ENCODE data around the gene KCTD1.
"Not testable (repeated sequence)": the region's sequence is repeated elsewhere in the genome, so short reads cannot be mapped to it uniquely, and the experiment has no call there.

The KCTD1 gene

DNA sequence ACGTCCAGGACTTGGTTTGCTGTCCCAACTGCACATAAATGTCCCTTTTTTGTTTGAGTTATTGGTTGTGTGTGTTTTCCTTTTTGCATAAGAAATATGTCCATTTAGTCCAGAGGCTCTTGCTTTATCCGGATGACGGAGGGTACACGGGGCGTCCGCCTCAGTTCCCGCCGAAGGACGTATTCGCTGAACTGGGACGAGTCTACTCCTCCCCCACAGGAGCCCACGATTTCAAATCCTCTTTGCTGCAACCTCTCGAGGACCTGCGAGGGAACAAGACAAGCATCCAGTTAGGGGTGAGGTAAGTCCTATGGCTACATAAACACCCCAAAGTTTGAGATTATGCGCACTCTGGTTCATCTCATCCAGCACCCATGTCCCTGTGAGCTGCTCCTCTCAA lies 92.7 kb downstream of the KCTD1 start:
- no peak for DNase-seq

DNA sequence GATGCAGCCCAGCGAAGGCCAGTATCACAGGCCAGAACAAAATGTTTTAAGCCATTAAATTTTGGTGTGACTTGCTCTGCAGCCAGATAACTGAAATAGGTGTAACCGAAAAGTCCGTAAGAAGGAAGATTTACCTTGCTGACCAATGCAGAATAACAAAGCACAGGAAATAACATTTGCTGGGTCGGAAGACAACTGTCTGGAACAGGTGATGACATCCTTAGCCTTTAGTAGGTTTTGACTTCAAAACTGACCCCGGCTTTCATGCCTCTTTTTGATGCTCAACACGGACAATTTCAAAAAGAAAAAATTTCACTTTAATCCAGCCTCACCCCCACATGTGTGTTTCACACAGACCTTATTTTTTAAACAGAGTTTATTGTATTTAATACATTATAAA lies 93.7 kb downstream of the KCTD1 start:
- DNase-seq = no peak

DNA sequence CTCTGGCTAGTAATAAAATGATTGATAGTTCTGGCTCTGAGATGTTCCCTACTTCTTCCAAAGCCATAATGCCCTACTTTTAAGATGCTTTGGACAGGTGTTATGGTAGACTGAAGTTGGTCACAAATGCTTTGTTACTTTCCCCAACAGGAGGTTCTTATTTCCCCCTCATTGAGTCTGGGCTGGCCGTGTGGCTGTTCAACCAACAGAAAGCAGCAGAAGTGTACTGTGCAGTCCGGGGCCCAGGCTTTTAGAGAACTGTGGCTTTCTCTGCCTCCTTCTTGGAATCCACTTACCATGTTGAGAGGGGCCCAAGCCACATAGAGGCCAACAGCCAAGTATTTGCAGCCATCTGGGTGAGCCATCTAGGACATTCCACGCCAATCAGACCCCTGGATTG lies 94.2 kb downstream of the KCTD1 start:
- no peak for DNase-seq

DNA sequence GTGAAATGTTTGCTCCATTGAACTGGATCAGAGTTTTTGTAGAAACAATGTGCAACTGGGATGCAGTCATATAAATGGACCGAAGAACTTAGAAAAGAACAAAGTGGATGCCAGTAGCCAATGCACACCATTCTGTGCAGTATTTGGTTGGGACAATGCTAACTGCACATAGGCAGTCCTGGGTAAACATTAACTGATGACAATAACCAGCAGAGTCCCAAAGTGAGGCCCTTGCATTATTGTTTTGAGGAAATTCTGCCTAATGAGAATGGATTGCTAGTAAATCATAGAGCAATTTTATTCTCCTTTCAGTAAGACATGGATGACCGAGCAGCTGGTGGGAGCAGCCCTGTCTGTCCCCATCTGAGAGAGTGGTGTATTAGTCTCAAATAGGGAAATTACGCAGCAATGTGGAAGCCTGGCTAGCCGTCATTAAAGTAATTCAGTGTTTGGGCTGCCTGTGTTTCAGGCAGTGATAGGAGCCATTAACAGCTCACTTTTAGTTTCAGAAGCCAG lies 94.9 kb downstream of the KCTD1 start:
- DNase-seq = no peak

DNA sequence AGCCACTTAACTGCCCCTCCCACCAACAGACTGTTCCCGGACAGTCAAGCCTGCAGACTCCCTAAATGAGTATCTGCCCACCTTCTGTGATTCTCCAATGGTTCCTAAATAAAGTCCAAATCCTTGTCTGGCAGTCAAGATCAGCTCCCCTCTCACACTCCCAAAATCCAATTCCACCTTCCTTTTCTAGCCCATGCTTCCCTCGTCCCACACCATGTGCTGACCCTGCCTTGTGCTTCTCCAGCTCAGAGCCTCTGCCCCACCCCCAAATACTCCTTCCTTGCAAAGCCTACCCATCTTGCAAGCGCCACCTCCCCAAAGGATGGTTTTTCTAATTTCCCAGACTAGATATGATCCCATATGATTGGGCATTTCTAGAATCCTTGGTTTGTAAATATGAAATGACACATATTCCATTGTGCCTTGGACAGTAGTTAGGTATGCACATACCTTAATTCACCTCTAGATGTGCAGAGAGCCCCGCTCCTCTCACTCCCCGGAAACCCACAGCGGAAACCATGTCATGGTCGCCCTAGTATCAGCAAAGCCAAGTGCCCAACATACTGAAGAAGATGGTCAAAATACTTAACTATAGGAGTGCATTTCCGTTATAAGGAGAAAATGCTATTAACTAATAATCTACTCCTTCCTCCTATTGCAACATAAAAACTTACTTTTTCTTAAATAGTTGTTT lies 97.2 kb downstream of the KCTD1 start:
- no peak for DNase-seq

DNA sequence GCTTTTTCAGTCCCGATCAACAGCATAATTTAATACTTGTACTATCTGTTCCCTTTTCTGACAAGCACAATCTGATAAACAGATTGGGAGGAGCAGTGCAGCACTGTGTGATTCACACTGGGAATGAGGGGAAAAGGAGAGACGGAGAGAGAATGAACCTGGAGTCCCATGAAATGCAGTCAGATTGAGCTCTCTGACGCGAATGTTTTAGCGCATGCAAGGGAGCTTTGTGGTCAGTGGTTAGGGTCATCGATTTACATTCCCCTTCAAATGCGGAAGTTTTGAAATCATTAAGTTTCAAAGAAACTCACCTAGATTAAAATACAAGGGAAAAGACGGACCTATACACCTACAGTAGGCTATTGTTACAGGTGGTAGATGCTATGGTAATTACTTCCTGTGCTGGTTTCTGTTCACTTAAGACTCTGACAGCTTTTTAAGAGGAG lies 99.6 kb downstream of the KCTD1 start:
- no peak for DNase-seq

DNA sequence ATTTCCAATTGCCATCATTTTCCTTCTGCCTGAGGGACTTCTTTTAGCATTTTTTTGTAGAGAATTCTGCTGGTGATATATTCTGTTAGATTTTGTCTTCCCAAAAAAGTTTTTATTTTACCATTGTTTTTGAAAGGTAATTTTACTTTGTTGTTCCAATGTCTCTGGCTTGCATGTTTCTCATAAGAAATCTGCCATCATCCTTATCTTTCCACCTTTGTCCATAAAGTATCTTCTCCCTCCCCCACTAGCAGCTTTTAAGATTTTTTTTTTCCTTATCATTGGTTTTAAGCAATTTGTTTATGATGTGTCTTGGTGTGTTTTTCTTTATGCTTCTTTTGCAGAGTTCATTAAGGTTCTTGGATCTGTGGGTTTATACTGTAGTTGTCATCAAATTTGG lies 104.5 kb downstream of the KCTD1 start:
- no peak for DNase-seq

DNA sequence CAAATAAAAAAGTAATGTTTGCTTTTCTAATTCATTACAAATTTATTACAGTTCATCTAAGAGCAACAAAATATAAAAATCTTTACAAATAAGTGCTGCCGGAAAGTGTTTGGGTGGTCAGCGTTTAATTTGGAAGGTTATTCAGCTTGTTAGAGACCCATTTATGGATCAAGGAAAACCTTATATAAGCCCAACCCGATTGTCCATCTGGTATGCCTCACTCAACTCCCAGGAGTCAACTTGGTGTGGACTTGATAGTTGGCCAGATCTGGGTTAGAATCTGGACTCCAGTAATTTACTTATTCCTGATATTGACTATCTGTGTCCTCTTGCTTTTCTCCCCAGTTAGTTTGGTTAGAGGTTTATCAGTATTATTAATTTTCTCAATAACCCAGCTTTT lies 106.2 kb downstream of the KCTD1 start:
- no peak for DNase-seq

DNA sequence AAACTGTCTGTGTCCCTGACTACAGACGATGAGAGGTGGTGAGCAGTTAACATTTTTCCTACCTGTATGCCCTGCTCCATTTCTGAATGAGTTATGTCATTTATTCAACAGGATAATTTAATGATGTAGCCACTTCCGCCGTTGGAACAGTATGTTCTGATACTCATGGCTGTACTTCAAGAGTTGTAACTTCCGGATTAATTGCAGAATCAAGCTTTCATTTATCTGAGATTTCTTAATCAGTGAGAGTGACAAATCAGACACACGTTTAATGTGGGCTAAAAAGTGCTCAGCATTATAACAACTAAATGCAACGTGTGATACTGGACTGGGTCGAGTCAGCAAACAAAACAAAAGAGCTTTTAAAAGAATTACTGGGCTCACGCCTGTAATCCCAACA lies 107.7 kb downstream of the KCTD1 start:
- DNase-seq = no peak

DNA sequence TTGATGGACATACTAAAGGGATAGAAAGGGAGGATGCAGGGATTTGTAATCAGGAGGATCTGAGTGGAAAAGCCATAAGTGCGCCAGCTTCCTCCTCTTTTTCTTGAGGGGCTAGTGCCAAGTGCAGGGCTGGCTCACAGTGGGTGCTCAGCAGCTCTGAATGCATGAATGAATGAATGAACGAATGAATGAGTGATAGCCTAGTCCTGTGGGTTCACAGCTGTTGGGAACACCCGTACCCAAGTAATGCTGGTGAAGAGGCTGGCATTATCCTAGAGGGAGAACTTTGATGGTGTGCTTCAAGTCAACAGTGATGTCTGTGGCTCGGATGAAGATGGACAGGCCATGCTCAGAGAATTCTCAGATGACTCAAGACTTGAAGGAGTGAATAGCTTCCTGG lies 108.8 kb downstream of the KCTD1 start:
- no peak for DNase-seq

DNA sequence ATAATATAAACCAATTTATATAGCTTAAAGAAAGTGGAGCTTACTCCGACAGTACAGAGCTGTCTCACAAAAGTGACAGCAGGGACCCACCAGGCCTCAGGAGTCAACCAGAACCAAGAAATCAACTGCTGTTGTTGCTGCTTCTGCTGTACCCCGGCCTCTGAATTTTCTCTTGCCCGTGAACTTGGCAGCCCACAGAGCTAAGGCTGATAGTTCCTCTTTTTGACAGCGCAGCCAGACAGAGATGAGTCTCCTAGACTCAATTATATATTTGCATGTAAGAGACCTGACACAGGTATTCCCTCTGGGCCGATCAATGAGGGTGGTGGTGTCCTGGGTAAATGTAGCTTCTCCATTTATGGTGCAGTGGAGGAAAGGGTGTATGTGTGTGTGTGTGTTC lies 109.4 kb downstream of the KCTD1 start:
- no peak for DNase-seq

DNA sequence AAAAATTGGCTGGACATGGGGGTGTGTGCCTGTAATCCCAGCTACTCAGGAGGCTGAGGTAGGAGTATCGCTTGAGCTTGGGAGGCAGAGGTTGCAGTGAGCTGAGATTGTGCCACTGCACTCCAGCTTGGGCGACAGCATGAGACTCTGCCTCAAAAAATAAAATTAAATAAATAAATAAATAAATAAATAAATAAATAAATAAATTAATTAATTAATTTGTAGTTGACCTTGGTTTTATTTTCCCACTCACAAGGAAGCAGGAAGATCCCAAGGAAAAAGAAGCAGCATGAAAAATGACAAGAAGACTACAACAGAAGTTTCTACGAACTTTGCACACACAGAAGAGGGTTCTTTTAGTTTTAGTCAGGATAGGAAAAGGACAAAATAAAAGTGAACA lies 110.7 kb downstream of the KCTD1 start:
- not testable (repeated sequence) for DNase-seq

DNA sequence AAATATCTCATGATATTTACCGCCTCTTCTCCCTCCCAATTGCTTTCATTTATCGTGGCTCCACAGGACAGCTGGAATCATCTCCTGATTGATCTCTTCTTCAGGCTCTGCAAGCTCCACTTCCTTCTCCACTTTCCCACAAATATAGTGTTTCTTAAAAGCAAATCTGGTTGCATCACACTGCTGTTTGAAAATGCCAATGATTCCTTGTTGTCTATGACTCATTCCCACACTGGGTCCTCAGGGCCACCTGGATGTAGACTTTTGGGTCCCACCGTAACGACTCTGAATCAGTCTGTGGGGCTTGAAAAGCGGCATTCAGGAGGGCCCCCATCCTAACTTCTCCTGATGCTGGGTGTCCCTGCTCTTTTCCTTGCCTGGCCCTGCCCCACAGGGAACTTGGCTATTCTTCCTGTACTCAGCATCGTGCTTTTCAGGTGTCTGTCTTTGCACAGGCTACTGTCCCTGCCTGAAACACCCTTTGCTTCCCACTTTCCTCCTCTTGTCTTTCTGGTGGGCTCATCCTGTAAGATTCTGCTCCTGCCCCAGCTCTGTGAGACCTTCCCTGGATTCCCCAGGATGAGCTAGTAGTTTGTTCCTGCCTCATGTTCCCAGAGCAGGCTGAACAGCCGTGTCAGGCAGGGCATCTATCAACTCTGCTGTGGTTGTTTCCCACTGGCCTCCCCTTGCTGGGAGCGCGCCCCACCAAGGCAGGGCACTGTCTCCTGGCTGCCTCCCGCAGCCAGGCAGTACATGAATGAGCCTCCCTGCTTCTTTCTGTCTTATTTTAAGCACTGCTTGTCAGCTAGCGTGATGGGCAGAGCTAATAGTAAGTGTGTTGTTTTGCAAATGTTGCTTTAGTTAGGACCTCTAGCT lies 111.9 kb downstream of the KCTD1 start:
- DNase-seq = no peak

DNA sequence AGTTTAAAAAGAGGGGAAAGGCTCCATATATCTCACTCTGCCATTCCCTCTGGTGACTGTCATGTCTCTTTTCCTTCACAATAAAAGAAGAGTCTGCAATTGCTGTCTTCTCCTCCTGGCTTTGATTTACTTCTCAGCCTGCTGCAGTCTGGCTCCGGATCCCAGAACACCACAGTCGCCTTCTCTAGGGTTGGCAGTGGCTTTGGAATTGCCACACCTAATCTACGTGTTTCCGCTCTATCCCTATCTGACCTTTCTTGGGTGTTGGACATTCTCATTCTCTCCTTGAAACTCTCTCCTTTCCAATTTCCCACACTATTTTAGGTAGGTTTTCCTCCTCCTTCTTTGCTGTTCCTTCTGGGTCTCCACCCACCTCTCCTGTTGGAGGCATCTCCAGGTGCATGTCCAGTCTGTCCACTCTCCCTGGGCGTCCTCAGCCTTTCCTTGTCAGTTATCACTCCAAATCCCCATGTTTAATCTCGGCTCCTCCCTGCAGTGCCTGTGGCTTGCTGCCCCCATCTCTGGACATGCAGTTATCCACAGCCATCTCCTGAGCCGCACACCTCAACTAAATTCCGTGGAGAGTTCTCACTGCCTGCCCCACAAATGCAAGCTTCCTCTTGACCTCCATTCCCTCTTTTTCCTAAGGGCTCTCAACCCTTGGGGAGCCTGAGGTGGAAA lies 112.8 kb downstream of the KCTD1 start:
- no peak for DNase-seq

DNA sequence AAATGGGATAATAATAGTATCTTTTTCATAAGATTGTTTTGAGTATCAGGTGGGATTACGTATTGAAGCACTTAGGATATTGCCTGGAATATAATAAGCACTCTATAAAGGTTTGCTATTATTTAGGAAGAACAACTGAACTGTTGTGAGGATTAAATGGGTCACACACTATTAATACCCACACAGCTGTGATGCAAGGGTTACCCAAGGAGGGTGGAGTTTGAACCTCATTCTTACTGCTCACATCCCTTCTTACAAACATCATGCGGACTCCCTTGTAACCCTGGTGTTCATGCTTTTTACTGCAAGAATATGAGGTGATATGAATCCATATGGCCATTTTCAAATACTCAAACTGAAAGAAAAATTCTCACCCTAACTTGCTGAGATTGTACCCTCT lies 113.5 kb downstream of the KCTD1 start:
- no peak for DNase-seq

DNA sequence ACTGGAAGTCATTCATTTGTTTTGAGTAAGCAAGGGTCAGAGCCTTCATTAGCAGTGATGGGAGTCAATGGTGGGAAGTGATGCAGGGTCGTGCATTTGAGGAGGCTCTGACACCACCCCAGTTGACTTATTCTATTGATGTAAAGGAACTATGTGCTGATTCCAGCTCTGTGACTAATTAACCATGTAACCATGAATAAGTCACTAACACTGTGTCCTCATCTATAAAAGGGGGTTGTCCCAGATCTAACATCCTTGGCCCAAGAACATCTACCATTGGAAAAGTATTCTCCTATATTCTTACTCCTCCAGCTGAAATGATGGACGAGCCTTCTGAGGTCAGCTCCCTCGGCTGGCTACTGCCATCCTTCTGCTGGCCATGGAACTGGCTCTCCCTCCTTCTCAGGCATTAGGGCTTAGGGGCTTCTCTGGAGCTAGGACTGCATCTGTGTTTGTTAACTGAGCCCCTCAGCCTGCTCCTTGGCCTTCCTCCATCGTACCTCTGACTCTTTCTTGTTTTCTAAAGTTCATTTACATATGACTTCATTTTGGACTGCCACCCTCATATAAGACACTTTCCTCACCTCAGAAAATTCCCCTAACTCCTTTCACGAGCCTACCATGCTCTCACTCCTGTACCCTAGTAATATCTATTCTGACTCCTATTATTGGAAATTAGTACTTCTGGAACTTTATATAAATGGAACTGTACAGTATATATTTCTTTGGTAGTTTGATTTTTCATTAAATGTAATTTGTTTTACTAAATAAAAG lies 115.5 kb downstream of the KCTD1 start:
- DNase-seq = no peak

DNA sequence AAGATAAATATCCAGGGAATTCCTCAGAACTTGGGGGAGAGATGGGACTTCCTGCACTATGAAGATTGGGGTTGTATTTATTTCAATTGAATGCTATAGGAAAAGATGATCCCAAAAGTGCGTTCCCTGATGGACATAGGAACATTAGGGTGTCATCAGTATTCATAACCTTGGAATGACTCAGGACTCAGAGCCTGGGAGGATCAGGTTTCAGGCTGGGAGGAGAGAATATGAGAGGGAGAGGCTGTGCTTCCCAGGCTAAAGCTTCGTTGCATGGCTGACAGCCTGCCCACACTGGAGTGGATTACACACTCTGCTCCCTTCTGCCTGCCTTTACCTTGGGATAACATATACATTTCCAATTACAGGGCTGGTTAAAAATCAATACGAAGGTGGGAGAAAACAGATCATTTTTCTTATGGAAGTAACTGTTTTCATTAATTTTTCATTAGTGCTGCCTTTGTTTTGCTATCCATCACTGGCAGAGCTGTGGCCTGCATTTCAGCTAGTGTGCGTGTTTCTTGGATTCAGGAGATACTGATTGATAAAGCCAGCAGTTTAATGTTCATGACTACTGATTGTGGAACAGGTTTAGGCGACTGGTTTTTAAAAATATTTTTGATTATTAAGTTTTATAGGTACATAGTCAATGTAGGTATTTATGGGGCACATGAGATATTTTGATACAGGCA lies 118.7 kb downstream of the KCTD1 start:
- no peak for DNase-seq

DNA sequence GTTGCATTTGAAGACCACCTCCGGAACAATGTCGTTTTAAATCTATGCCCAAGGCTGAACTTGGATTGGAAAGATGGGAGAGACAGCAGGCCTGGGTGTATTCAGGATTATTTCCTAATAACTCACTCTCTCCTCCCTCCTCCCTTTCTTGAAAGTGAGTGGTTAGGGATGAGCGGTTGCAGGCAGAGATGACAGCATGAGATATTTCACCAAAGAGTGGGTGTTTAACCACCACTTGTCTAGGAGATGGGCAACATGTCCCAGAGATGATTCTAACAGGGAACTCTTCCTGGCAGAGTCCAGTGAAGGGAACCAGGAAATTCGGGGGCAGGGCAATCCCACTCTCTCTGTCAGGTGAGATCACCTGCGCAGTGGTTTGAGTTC lies 123.2 kb downstream of the KCTD1 start:
- DNase-seq = no peak

DNA sequence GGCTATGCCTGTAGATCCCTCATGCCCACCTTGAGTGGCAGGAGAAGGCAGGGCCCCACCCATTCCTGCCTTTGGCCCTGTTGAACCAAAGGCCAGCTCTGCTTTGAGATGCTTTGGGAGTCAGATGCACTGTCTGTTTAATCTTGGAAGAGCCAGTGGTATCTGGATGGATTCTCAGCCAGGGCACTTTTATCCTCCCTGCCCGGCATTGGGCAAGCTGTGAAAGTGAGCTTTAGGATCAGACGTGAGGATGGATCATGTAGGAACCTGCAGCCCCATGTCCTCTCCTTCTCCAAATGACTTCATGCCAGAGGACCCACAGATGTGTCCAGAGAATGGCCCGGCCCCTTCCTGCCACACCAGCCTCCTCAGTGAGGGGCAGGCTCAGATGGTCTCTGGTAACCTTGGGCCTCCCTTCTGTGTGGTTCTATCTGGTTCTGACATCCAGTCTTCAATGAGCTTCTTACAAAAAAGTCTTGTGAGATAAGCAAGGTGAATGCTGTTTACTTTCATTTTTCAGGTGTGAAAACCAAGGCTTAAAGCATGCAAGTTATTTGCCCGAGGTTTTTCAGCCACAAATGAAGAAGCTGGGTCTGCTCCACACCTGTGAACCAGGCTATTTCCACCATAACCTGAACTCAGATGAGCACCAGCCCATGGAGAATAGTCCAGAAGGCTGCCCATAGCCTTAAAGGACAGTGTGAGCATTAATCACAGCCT lies 123.8 kb downstream of the KCTD1 start:
- DNase-seq = no peak

DNA sequence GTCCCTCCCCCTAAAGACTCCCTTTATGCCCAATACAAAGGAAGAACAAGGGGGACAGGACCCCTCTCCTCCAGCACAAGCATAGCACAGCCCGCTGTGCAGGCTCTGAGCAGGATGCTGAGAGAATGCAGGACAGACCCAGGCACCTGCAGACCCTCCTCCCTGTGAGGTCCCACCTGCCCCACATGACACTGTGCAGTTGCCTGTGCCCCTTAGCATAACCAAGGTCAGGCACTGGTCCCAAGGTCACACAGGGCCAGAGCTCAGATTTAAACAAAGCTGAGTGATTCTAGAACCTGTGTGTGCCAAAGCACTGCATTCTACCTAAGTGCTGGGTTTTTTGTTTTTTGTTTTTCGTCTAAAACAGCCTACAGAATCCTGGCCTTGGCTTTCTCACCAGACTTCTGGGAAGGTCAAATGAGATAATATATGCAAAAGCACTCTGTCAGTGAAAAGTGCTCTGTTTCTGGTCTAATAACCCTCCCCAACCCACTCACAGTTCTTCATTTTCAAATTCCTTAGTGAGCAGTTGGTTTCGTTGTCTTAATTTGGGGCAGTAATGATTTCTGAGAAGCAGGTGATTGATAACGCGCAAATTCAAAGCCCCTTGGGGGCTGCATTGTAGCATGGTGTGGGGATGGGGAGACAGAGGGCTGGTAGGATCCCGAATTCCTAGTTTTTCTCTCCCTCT lies 125.7 kb downstream of the KCTD1 start:
- no peak for DNase-seq

DNA sequence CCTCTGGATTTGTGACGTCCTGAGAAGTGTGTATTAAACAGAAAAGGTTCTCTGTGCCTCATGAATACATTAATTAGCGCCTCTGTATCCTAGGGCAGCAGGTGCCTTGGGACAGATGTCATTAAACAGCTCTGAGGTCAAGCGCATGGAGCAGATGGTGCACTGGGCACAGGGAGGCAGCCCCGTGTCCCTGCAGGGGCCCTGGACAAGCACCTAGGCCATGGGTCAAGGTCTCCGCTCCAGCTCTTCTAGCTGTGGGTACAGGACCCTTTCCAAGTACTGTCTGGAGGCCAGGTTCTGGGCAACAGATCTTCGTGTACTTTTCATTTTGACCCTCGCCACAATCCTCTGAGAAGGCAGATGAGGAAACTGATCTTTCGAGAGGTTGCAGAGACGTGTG lies 126.4 kb downstream of the KCTD1 start:
- DNase-seq = no peak
